ENCODE measurements around the gene KLK11. TPM values are rescaled to one million over a fixed set of nuclear protein-coding genes. Genes with fewer than 3 reads are reported as not detected.

KLK11 gene
- total RNA-seq, 1 experiment from 2014 or later: not detected

- CTCF ChIA-PET: no interaction called here
- POLR2A ChIA-PET: interaction anchor here (0.7 kb wide), 1 partner anchor 238 kb away, joined by 3 read pairs; no protein-coding TSS in a partner anchor
- TF ChIP-seq SIN3A (IDR thresholded peaks at IDR 0.05; ENCODE audit: borderline replicate concordance, insufficient read depth, low read depth, low read length): no peak
- no peak for TF ChIP-seq POLR2AphosphoS5 (IDR thresholded peaks at IDR 0.05; ENCODE audit: low read depth, low read length)
- TF ChIP-seq, protein P1, sequence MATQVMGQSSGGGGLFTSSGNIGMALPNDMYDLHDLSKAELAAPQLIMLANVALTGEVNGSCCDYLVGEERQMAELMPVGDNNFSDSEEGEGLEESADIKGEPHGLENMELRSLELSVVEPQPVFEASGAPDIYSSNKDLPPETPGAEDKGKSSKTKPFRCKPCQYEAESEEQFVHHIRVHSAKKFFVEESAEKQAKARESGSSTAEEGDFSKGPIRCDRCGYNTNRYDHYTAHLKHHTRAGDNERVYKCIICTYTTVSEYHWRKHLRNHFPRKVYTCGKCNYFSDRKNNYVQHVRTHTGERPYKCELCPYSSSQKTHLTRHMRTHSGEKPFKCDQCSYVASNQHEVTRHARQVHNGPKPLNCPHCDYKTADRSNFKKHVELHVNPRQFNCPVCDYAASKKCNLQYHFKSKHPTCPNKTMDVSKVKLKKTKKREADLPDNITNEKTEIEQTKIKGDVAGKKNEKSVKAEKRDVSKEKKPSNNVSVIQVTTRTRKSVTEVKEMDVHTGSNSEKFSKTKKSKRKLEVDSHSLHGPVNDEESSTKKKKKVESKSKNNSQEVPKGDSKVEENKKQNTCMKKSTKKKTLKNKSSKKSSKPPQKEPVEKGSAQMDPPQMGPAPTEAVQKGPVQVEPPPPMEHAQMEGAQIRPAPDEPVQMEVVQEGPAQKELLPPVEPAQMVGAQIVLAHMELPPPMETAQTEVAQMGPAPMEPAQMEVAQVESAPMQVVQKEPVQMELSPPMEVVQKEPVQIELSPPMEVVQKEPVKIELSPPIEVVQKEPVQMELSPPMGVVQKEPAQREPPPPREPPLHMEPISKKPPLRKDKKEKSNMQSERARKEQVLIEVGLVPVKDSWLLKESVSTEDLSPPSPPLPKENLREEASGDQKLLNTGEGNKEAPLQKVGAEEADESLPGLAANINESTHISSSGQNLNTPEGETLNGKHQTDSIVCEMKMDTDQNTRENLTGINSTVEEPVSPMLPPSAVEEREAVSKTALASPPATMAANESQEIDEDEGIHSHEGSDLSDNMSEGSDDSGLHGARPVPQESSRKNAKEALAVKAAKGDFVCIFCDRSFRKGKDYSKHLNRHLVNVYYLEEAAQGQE (IDR thresholded peaks at IDR 0.05; ENCODE audit: insufficient read depth in 1 of 2, low read depth in 2 of 2, low read length in 1 of 2): no peak
- no peak for TF ChIP-seq TCF7L2 (IDR thresholded peaks at IDR 0.05; ENCODE audit: low read depth, low read length)
- no peak for TF ChIP-seq CTCF (IDR thresholded peaks at IDR 0.05)
- H3K36me3 ChIP-seq (ENCODE audit: control insufficient read depth, insufficient read depth, low read length): no peaks in the 10 kb centered on the region
- ATAC-seq (no peak), DNase-seq (ENCODE audit: low read depth, low spot score) (no peak)
- no peaks in the 10 kb centered on the region for H3K27me3 ChIP-seq (ENCODE audit: control insufficient read depth, insufficient read depth, low read length)
- intact Hi-C loops (cut with micrococcal nuclease; ENCODE audit: unreplicated experiment): no loop called here
- no peak overlapping the region for H3K4me3 ChIP-seq (ENCODE audit: low read depth in 2 of 2, low read length in 2 of 2)
- no peaks in the 10 kb centered on the region for H3K9me3 ChIP-seq (ENCODE audit: control insufficient read depth, insufficient read depth, low read depth, low read length)
- in situ Hi-C loops (cut with HindIII; ENCODE audit: low pct_unique_long_range_greater_than_20kb, low sequenced_read_pairs): no loop called here
- no peaks in the 10 kb centered on the region for H3K4me1 ChIP-seq (ENCODE audit: control insufficient read depth, insufficient read depth, low read length)
- H3K27ac ChIP-seq (ENCODE audit: low read length): no peak overlapping the region
- no TSS peak for BruUV-seq (replicated peaks)
Measured at GRCh38 chr19:51036519-51036918, 10.1 kb upstream of the KLK11 start.

- in situ Hi-C loops (cut with HindIII; ENCODE audit: low pct_unique_long_range_greater_than_20kb, low sequenced_read_pairs) (no loop called here), intact Hi-C loops (cut with micrococcal nuclease; ENCODE audit: unreplicated experiment) (no loop called here)
- TF ChIP-seq POLR2AphosphoS5 (IDR thresholded peaks at IDR 0.05; ENCODE audit: low read depth, low read length) (no peak), CTCF (IDR thresholded peaks at IDR 0.05) (no peak)
- TF ChIP-seq, protein P1 (IDR thresholded peaks at IDR 0.05; ENCODE audit: insufficient read depth in 1 of 2, low read depth in 2 of 2, low read length in 1 of 2): no peak
- POLR2A ChIA-PET: interaction anchor here (0.6 kb wide), 1 partner anchor 16 kb away, joined by 11 read pairs; no protein-coding TSS in a partner anchor
- H3K36me3 ChIP-seq (ENCODE audit: control insufficient read depth, insufficient read depth, low read length): no peaks in the 10 kb centered on the region
- DNase-seq (ENCODE audit: low read depth, low spot score) (no peak), ATAC-seq (no peak)
- no peak within 1 kb of the TSS for H3K27ac ChIP-seq (ENCODE audit: low read length)
- H3K9me3 ChIP-seq (ENCODE audit: control insufficient read depth, insufficient read depth, low read depth, low read length): no peaks in the 10 kb centered on the region
- CTCF ChIA-PET: no interaction called here
- H3K27me3 ChIP-seq (ENCODE audit: control insufficient read depth, insufficient read depth, low read length): no peaks in the 10 kb centered on the region
- H3K4me3 ChIP-seq (ENCODE audit: low read depth in 2 of 2, low read length in 2 of 2): no peak within 1 kb of the TSS
- BruUV-seq (replicated peaks): no TSS peak
- no peaks in the 10 kb centered on the region for H3K4me1 ChIP-seq (ENCODE audit: control insufficient read depth, insufficient read depth, low read length)
Measured at GRCh38 chr19:51034704-51035103, 8.3 kb upstream of the KLK11 start, which contains the start of gene KLK12. KLK12 (minus strand) TSS chr19:51035002; CDS start chr19:51034621, 381 bp downstream.

Measured in Panc1 (cell line).